ENCODE data around the gene PANX2.
"Not testable (repeated sequence)": the region's sequence is repeated elsewhere in the genome, so short reads cannot be mapped to it uniquely, and the experiment has no call there.

PANX2 gene

GRCh38 chr22:50170453-50171318 lies at the start of gene PANX2:
Gene PANX2, plus strand, starts transcription at chr22:50170731. Its CDS starts 0 bp downstream, at chr22:50170731.
- DNase-seq (ENCODE audit: low spot score) = no peak

GRCh38 chr22:50121202-50121740 lies 49.3 kb upstream of the PANX2 start:
- no peak for DNase-seq (ENCODE audit: low spot score)

- DNase-seq (ENCODE audit: low spot score) = no peak
Observed at GRCh38 chr22:50123119-50123518, 47.4 kb upstream of the PANX2 start.

- DNase-seq (ENCODE audit: low spot score) = no peak
Observed at GRCh38 chr22:50125029-50125428, 45.5 kb upstream of the PANX2 start.

- DNase-seq (ENCODE audit: low spot score) = no peak
Observed at GRCh38 chr22:50129121-50129736, 41.3 kb upstream of the PANX2 start.

- no peak for DNase-seq (ENCODE audit: low spot score)
Observed at GRCh38 chr22:50131894-50132293, 38.6 kb upstream of the PANX2 start.

GRCh38 chr22:50134481-50134880 lies 36.0 kb upstream of the PANX2 start:
- no peak for DNase-seq (ENCODE audit: low spot score)

- DNase-seq (ENCODE audit: low spot score) = no peak
Observed at GRCh38 chr22:50136581-50137015, 33.9 kb upstream of the PANX2 start.

GRCh38 chr22:50137277-50137676 lies 33.3 kb upstream of the PANX2 start:
- not testable (repeated sequence) for DNase-seq (ENCODE audit: low spot score)

GRCh38 chr22:50138041-50138440 lies 32.5 kb upstream of the PANX2 start:
- DNase-seq (ENCODE audit: low spot score) = no peak

- DNase-seq (ENCODE audit: low spot score) = no peak
Observed at GRCh38 chr22:50138988-50139387, 31.5 kb upstream of the PANX2 start.

GRCh38 chr22:50139843-50140415 lies 30.6 kb upstream of the PANX2 start:
- DNase-seq (ENCODE audit: low spot score) = no peak

GRCh38 chr22:50140615-50141014 lies 29.9 kb upstream of the PANX2 start:
- no peak for DNase-seq (ENCODE audit: low spot score)

- DNase-seq (ENCODE audit: low spot score) = no peak
Observed at GRCh38 chr22:50141462-50141861, 29.1 kb upstream of the PANX2 start.

- no peak for DNase-seq (ENCODE audit: low spot score)
Observed at GRCh38 chr22:50141891-50142363, 28.6 kb upstream of the PANX2 start.

- no peak for DNase-seq (ENCODE audit: low spot score)
Observed at GRCh38 chr22:50143096-50143495, 27.4 kb upstream of the PANX2 start.

GRCh38 chr22:50144005-50144614 lies 26.4 kb upstream of the PANX2 start:
- no peak for DNase-seq (ENCODE audit: low spot score)

- no peak for DNase-seq (ENCODE audit: low spot score)
Observed at GRCh38 chr22:50145721-50146438, 24.7 kb upstream of the PANX2 start.

GRCh38 chr22:50146439-50147238 lies 23.9 kb upstream of the PANX2 start:
- DNase-seq (ENCODE audit: low spot score) = peak; percentile 90
